Testis (tissue), 3 donors: ENCODE measurements around the gene ACTR1B. TPM values are rescaled to one million over a fixed set of nuclear protein-coding genes. Genes with fewer than 3 reads are reported as not detected.
"Not testable (repeated sequence)": the region's sequence is repeated elsewhere in the genome, so short reads cannot be mapped to it uniquely, and the experiment has no call there.

ENCODE experiments used
- DNase-seq: peaks from one replicate; pipeline ENCODE4 v3.0.0-alpha.2; 2019
- H3K27ac ChIP-seq, 2 donors: fragments of 200-600 bp; sonication (generic); one replicate each; pipeline ENCODE4 v1.5.1; 2019
- H3K27me3 ChIP-seq: fragments of 200-600 bp; sonication (generic); one replicate; pipeline ENCODE4 v1.5.1; 2019
- H3K36me3 ChIP-seq: fragments of 200-600 bp; sonication (generic); one replicate; pipeline ENCODE4 v1.5.1; 2017; ENCODE audit warnings: low read depth; ENCODE audit errors: missing control alignments
- H3K4me1 ChIP-seq: fragments of 200-600 bp; sonication (generic); one replicate; pipeline ENCODE4 v1.5.1; 2019
- H3K4me3 ChIP-seq, 2 donors: fragments of 200-600 bp; sonication (generic); one replicate each; pipeline ENCODE4 v1.5.1; 2017 to 2019
- H3K9me3 ChIP-seq: fragments of 200-600 bp; sonication (generic); one replicate; pipeline ENCODE4 v1.5.1; 2017
- CTCF ChIP-seq, 3 experiments: fragments of 450-650 bp in 2 of 3; fragments of 200-600 bp in 1 of 3; sonication (generic) in 1 of 3; IDR thresholded peaks; one replicate each; pipeline ENCODE4 v1.5.1; 2016 to 2019; ENCODE audit warnings: antibody characterized with exemption in 3 of 3, mild to moderate bottlenecking in 2 of 3, moderate library complexity in 1 of 3
- POLR2A ChIP-seq: fragments of 450-650 bp; IDR thresholded peaks from one replicate; pipeline ENCODE4 v1.6.1; 2017; ENCODE audit warnings: antibody characterized with exemption, mild to moderate bottlenecking, moderate library complexity
- WGBS, 2 donors: methylation state at CpG; one replicate each; pipeline ENCODE4 v1.1.5; 2018; 5-methylcytosine and 5-hydroxymethylcytosine counted together
- intact Hi-C: fragments of 100-400 bp; cut with DNase I; formaldehyde crosslinking; loops from one replicate; pipeline ENCODE4 v1.15.1; 2023; ENCODE audit warnings: low total_unique reads
- polyA plus RNA-seq: library from polyadenylated mRNA; stranded (reverse); fragments of 350-450 nt; fragmentation: Illumina TruSeq; extraction: RNeasy Lipid Tissue Mini Kit (QIAGEN cat#74804); gene quantifications from one replicate; pipeline ENCODE4 v1.2.3, GENCODE V29; 2014; ENCODE audit warnings: low read depth, low replicate concordance; ENCODE audit not compliant: insufficient read depth
- small RNA-seq, 2 donors: library from RNA; depleted of rRNA; stranded (forward); fragments of <200 nt; gene quantifications; one replicate each; pipeline ENCODE3, GENCODE V24; 2016
- total RNA-seq, 2 donors: library from RNA; depleted of rRNA; stranded (reverse); fragments of >200 nt; gene quantifications; one replicate each; pipeline ENCODE4 v1.2.3, GENCODE V29; 2016

ACTR1B gene
- total and polyA plus RNA-seq, 3 donors from 2014 or later, result 43.0 to 81.0 (median 56.3) TPM

- intact Hi-C loops, H3K9me3 ChIP-seq, H3K27me3 ChIP-seq, H3K27ac ChIP-seq, H3K4me1 ChIP-seq, DNase-seq, H3K4me3 ChIP-seq, H3K36me3 ChIP-seq: not testable (repeated sequence)
- WGBS, 2 donors, result no CpG with 5 or more reads among the region's 14 CpGs
These were observed 44.7 kb downstream of the ACTR1B start for GRCh38 chr2:97618939-97619827.

GRCh38 chr2:97617911-97618310 lies 45.9 kb downstream of the ACTR1B start:
- no peaks in the 10 kb centered on the region for H3K4me1 ChIP-seq
- no peak overlapping the region for H3K27ac ChIP-seq
- H3K4me3 ChIP-seq, result no peak overlapping the region
- no peaks in the 10 kb centered on the region for H3K9me3 ChIP-seq
- DNase-seq, result no peak
- TF ChIP-seq CTCF (IDR thresholded peaks at IDR 0.05), result no peak
- no peak for TF ChIP-seq POLR2A
- no peaks in the 10 kb centered on the region for H3K36me3 ChIP-seq
- intact Hi-C loops, result no loop called here
- no peaks in the 10 kb centered on the region for H3K27me3 ChIP-seq
- 100% methylated on average over 1 of the region's 6 CpGs; no CpG with 5 or more reads in 1 of the 2 donors for WGBS, 2 donors

- H3K27me3 ChIP-seq, H3K4me1 ChIP-seq, H3K9me3 ChIP-seq, intact Hi-C loops, H3K27ac ChIP-seq, H3K36me3 ChIP-seq, DNase-seq, H3K4me3 ChIP-seq: not testable (repeated sequence)
- WGBS, 2 donors, result 20% methylated on average over 1 of the region's 8 CpGs; no CpG with 5 or more reads in 1 of the 2 donors
These were observed 48.1 kb downstream of the ACTR1B start for GRCh38 chr2:97615746-97616145.

GRCh38 chr2:97611895-97612294 lies 51.9 kb downstream of the ACTR1B start:
- H3K27ac ChIP-seq, DNase-seq, H3K36me3 ChIP-seq, H3K27me3 ChIP-seq, H3K4me1 ChIP-seq, H3K4me3 ChIP-seq, intact Hi-C loops, H3K9me3 ChIP-seq: not testable (repeated sequence)
- WGBS, 2 donors, result no CpG with 5 or more reads among the region's 7 CpGs

GRCh38 chr2:97608745-97609144 lies 55.1 kb downstream of the ACTR1B start:
- DNase-seq, H3K9me3 ChIP-seq, H3K27me3 ChIP-seq, H3K4me1 ChIP-seq, H3K4me3 ChIP-seq, H3K36me3 ChIP-seq, H3K27ac ChIP-seq, intact Hi-C loops: not testable (repeated sequence)
- WGBS, 2 donors, result 79 to 89% methylated on average over 2 to 3 of the region's 4 CpGs

Small RNAs within 50 kb of the gene (small RNA-seq; reads per million reads assigned to genes)
- 0 to 0.09 reads per million in 2 donors for gene RNU4-8P

Other genes with a start within 250 kb of the ACTR1B start
- gene ANKRD36B, start 74.2 kb downstream of the ACTR1B start, total RNA-seq, result 100 to 1,000 TPM; 114 to 245 TPM
- 14.5 TPM for gene ANKRD36B, start 74.2 kb downstream of the ACTR1B start, polyA plus RNA-seq
- gene COX5B, start 18.0 kb downstream of the ACTR1B start, total RNA-seq, result 100 to 1,000 TPM; 317 to 344 TPM
- 233 TPM for gene COX5B, start 18.0 kb downstream of the ACTR1B start, polyA plus RNA-seq
- gene C2orf92, start 5.7 kb upstream of the ACTR1B start, total RNA-seq, result 10 to 100 TPM; 27.8 to 35.7 TPM
- gene C2orf92, start 5.7 kb upstream of the ACTR1B start, polyA plus RNA-seq, result 51.2 TPM
- 1 to 10 TPM; 5.5 to 6.4 TPM for gene ZAP70, start 49.5 kb upstream of the ACTR1B start, total RNA-seq
- 6.5 TPM for gene ZAP70, start 49.5 kb upstream of the ACTR1B start, polyA plus RNA-seq